Measurements from ENCODE around the gene CDH12. TPM values are rescaled to one million over a fixed set of nuclear protein-coding genes. Genes with fewer than 3 reads are reported as not detected.

The CDH12 gene
- total RNA-seq, 4 donors from 2014 or later = 0.12 TPM; not detected in 3

GRCh38 chr5:22056601-22057000 lies 796.5 kb downstream of the CDH12 start:
- no peak overlapping the region for H3K4me3 ChIP-seq
- 77 to 83% methylated on average over 4 of the region's 4 CpGs for WGBS, 2 donors (ENCODE audit: low coverage in 1 of 2)

GRCh38 chr5:22053195-22053594 lies 799.9 kb downstream of the CDH12 start:
- ATAC-seq = no peak
- Histone ChIP-seq H3K27ac (no peak overlapping the region), H3K4me3 (no peak overlapping the region), H3K9me3 (no peaks in the 10 kb centered on the region), H3K36me3 (no peaks in the 10 kb centered on the region), H3K27me3 (no peaks in the 10 kb centered on the region), H3K4me1 (no peaks in the 10 kb centered on the region)
- WGBS, 2 donors (ENCODE audit: low coverage in 1 of 2) = 47 to 50% methylated on average over 2 of the region's 2 CpGs
- no peak for TF ChIP-seq POLR2A (IDR thresholded peaks at IDR 0.05)
- TF ChIP-seq EP300 (IDR thresholded peaks at IDR 0.05) = no peak
- TF ChIP-seq CTCF (IDR thresholded peaks at IDR 0.05) = no peak
- no peak for TF ChIP-seq POLR2AphosphoS5 (IDR thresholded peaks at IDR 0.05)

More at GRCh38 chr5:22056601-22057000, 796.5 kb downstream of the CDH12 start:
- ATAC-seq = no peak
- no peaks in the 10 kb centered on the region for H3K9me3 ChIP-seq
- H3K27ac ChIP-seq = no peak overlapping the region
- no peaks in the 10 kb centered on the region for H3K27me3 ChIP-seq
- no peak for TF ChIP-seq CTCF (IDR thresholded peaks at IDR 0.05)
- H3K4me1 ChIP-seq = no peaks in the 10 kb centered on the region
- no peaks in the 10 kb centered on the region for H3K36me3 ChIP-seq

- ATAC-seq = no peak
- Histone ChIP-seq H3K27me3 (no peaks in the 10 kb centered on the region), H3K4me3 (no peak overlapping the region), H3K27ac (no peak overlapping the region), H3K36me3 (no peaks in the 10 kb centered on the region), H3K9me3 (no peaks in the 10 kb centered on the region), H3K4me1 (no peaks in the 10 kb centered on the region)
- TF ChIP-seq CTCF (IDR thresholded peaks at IDR 0.05) (no peak), EP300 (IDR thresholded peaks at IDR 0.05) (no peak), POLR2AphosphoS5 (IDR thresholded peaks at IDR 0.05) (no peak), POLR2A (IDR thresholded peaks at IDR 0.05) (no peak)
- WGBS, 2 donors (ENCODE audit: low coverage in 1 of 2) = 63 to 67% methylated on average over 1 of the region's 1 CpG
These were observed 801.3 kb downstream of the CDH12 start for GRCh38 chr5:22051881-22052280.

- Histone ChIP-seq H3K36me3 (no peaks in the 10 kb centered on the region), H3K27ac (no peak overlapping the region), H3K9me3 (no peaks in the 10 kb centered on the region), H3K4me3 (no peak overlapping the region), H3K27me3 (no peaks in the 10 kb centered on the region), H3K4me1 (no peaks in the 10 kb centered on the region)
- no peak for TF ChIP-seq POLR2AphosphoS5 (IDR thresholded peaks at IDR 0.05)
- TF ChIP-seq EP300 (IDR thresholded peaks at IDR 0.05) = no peak
- TF ChIP-seq POLR2A (IDR thresholded peaks at IDR 0.05) = no peak
- no peak for TF ChIP-seq CTCF (IDR thresholded peaks at IDR 0.05)
- ATAC-seq = no peak
- 48 to 73% methylated on average over 2 of the region's 2 CpGs for WGBS, 2 donors (ENCODE audit: low coverage in 1 of 2)
These were observed 802.2 kb downstream of the CDH12 start for GRCh38 chr5:22050931-22051330.

- peaks cover 0 to under 1% (median 0%) of the 10 kb centered on the region in 3 donors for H3K9me3 ChIP-seq
- no peaks in the 10 kb centered on the region for H3K27me3 ChIP-seq
- no peaks in the 10 kb centered on the region for H3K36me3 ChIP-seq
- H3K27ac ChIP-seq = no peak overlapping the region
- no peak overlapping the region for H3K4me3 ChIP-seq
- no peak for ATAC-seq
- H3K4me1 ChIP-seq = no peaks in the 10 kb centered on the region
- no peak for TF ChIP-seq POLR2AphosphoS5 (IDR thresholded peaks at IDR 0.05)
- TF ChIP-seq EP300 (IDR thresholded peaks at IDR 0.05) = no peak
- no peak for TF ChIP-seq CTCF (IDR thresholded peaks at IDR 0.05)
- TF ChIP-seq POLR2A (IDR thresholded peaks at IDR 0.05) = no peak
These were observed 808.9 kb downstream of the CDH12 start for GRCh38 chr5:22044229-22044628.

Measured in gastroesophageal sphincter (tissue), 4 donors.